ENCODE data around the gene CAMTA1.
"Not testable (repeated sequence)": the region's sequence is repeated elsewhere in the genome, so short reads cannot be mapped to it uniquely, and the experiment has no call there.

The CAMTA1 gene

DNA sequence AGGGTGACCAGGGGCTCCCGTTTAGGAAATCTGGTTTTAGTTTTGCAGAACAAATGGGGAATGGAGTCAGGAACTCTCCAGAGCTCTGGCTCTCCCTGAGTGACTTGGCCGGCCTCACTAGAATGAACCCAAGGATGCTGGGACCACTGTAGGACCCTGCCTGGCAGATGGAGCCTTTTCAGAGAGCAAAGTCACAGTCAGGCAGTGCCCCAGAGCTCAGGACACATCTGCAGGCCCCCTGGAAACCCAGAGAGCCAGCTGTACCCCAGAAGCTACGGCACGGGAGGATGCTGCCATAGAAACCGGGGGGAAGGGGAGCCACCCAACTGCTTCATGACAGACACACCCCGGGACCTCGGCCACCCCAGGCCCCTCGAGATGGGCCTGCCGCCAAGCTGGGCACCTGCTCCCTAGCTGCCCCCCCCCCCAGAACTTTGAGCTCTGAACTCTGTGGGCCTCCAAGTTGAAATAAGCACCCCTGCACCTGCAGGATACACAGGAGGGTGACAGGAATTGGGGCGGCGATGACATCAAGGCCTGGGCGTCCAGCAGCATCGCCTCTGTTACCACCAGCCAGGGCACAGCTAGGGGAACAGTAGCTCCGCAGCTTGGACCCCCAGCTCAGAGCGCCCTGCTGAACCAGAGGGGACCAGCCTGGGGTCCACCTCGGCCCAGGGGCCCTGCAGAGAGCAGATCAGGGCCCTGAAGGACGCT lies 894.1 kb downstream of the CAMTA1 start:
- no peak for DNase-seq

DNA sequence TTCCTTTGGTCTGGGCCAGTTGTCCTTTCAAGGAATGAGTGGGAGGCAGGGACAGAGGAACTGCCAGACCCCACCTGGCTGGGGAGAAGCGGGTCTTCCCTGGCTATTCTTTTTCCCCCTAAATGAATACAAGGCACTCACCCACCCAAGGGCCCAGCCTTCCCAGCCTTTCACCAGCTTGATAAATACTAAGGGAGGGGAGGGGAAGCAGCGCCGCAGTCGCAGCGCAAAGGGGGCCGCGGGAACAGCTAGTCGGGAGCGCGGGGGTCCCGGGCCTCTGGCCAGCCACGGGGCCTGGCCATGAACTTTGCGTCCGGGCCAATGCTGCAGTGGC lies 894.6 kb downstream of the CAMTA1 start:
- no peak for DNase-seq

DNA sequence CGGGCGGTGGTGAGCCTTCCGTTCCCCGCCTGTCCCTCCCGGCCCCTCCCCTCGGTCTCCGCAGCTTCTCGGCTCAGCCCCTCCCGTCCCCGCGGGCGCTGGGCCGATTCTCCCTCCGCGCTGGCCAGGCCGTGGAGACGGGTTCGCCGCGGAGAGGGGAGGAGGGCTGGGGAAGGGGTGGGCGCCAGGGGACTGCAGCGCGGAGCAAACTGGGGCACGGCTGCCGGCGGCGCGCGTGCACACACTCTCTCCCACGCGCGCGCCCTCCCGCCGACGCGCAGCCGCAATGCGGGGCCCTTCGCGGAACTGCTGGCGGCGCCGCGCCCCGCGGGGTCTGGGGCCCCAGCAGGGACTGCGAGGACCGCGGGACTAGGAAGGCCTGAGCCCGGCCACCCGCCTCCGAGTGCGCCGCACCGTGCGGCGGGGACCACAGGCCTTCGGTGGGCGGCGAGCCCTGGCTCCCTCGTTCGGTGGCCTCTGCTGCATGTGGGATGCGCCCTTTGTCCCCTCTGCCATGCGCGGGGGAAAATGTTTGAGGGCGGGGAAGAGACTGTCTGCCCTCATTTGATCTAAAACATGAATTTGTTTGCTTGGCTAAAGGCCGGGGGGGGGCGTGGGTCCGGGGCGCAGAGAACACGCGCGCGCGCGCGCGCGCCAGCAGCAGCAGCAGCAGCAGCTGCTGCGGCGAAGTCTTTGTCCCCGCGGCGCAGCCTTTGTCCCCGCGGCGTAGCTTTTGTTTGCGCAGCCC lies 895.1 kb downstream of the CAMTA1 start:
- no peak for DNase-seq

DNA sequence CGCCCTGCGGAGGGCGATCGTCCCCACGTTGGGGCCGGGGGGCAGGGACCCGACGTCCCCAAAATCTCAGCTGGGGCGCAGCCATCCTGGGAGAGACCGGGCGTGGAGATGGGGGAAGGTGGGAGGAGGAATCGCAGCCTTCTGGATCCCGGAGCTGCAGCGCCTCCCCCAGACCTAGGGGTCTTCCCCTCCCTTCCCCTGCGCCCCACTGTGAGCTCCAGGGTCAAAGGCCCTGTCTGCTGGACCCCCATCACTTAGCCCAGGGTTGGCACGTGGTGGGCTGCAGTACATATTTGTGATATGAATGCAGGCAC lies 895.7 kb downstream of the CAMTA1 start:
- DNase-seq: no peak

DNA sequence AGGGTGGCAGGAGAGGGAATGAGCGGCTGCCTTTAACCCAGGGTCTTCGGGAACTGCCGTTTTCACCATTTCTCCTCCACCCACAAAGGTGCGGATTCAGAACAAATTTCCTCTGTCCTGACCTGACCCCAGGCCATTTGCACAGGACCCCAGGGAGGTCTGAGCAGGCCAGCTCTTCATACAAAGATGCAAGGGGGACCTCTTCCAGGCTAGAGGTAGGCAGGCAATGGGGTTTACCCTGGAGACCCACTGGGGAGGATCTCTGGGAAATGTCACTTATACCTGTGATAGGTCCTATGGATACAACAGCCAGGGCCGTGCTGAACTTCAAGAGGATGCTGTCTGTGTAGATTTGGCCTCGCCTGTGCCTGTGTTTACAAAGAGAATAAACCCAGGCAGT lies 896.1 kb downstream of the CAMTA1 start:
- DNase-seq: no peak

DNA sequence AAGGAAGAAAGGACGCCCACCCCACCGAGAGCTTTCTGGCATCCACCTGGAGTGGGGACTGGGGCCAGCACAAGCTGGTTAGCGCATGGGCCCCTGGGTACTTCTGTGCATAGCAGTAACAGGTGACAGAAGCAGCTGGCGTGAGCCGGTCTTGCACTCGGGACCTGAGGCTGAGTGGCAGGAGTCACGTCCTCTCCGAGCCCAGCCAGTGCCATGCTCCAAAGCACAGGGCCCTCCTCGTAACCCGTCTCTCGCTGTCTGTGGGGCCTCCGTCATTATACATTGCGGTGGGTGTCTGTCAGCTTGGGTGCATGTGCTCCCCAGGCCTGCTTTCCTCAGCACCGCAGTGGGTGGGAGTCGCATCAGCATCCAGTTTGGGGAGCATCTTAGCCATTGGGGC lies 898.3 kb downstream of the CAMTA1 start:
- DNase-seq: no peak

DNA sequence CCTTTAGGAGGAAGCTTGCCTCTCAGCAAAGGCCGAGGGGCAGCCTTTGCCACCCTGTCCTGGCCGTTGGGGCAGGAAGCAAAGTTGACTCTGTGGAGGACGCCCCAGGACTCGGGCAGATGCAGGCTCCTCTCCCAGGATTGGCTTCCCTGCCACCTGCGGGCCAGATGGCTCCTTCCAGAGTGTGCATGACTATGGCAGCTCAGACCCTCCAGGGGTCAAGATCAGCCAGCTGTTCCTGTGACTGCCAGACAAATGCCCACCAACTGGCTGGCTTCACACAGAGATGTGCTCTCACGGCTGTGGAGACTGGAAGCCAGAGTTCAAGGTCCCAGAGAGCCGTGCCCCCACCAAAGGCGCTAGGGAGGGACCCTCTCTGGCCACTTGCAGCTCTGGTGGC lies 898.9 kb downstream of the CAMTA1 start:
- DNase-seq: no peak

DNA sequence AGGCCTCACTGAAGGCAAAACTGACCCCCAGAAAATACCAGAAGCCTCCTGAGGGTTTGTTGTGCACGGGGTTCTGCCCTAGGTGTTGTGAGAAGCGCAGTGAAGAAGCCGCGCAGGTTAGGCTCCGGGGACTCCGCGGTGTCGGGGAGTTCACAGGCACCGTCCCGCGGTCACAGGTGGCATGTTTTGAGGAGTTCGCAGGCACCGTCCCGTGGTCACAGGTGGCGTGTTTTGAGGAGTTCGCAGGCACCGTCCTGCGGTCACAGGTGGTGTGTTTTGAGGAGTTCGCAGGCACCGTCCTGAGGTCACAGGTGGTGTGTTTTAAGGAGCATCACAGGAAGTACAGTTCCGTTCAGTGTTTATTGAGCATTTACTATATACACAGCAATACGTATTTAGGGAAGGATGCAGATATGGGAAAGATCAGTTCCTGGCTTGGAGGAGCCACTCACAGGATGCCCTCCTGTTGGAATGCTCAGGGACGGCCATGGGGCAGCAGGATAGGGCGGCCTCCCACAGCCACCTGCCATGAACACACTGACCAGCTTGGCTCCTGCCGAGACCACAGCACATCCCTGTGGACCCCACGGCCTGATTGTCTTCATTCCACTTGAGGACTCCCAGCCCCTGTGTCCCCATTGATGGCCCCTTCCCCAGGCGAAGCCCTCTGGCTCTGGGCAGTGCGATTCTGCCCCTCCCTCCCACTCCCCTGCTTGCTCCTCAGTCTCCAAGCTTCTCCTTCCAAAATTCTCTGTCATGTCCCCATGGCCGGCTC lies 899.8 kb downstream of the CAMTA1 start:
- DNase-seq: no peak

DNA sequence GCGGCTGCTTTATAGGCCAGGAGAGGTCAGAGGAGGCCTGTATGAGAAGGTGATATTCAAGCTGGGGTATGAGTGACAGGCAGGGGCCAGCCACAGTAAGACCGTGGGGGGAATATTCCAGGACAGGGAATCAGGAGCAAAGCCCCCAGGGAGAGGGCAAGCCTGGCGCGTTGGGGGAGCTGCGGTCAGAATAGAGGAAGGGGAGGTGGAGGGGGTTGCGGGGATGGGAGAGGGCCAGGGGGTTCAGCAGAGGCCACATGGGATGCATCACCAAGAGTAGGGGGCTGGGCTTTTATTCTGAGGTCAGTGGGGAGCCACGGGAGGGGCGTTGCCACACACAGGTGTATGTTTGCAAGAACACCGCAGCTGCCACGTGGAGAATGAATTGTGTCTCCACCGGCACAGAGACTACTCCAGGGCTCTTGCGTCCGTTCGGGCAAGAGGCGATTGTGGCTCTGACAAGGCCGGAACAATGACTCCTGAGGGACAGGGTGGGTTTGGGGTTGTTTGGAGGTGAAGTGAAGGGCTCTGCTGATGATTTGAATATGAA lies 901.1 kb downstream of the CAMTA1 start:
- no peak for DNase-seq

DNA sequence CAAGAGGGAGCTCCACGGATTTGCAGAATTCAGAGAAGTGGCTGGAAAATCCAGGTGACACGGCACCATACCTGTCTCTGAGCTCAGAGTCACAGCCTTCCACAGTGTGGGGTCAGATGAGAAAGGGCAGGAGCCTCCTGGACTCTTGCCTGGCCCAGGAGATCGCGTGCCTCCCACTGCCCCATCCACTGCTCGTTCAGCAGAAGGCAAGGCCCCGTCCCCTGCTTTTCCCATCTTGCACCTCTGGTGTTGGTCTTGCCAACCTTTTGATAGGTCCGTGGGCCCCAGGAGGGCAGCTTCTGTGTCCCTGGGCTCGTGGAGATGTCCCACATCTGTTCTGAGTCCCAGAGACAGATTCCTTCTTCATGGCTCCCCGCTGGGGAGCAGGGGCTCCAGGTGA lies 902.2 kb downstream of the CAMTA1 start:
- no peak for DNase-seq

DNA sequence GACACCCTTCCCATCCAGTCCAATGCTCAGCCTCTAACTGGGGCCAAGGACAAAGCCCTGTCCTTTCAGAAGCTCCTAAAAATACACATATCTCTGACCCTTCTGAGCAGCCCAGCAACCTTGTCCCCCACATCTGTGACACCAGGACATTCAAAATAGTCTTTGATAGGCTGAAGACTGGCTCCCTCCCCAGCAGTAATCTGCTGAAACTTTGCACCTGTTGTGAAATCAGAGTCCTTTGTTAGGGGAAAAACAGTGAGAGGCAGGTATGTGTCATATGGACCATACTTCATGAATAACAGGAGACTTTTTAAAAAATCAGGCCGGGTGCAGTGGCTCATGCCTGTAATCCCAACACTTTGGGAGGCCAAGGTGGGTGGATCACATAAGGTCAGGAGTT lies 903.4 kb downstream of the CAMTA1 start:
- no peak for DNase-seq

DNA sequence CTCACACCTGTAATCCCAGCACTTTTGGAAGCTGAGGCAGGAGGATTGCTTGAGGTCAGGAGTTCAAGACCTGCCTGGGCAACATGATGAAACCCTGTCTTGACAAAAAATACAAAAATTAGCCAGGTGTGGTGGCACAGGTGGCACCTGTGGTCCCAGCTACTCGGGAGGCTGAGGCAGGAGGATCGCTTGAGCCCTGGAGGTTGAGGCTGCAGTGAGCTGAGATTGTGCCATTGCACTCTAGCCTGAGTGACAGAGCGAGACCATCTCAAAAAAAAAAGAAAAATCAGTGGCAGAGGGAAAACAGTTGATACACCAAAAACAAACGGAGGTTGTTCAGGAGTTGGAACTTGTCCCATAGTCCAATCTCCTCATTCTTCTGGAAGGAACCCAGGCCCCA lies 904.1 kb downstream of the CAMTA1 start:
- not testable (repeated sequence) for DNase-seq

DNA sequence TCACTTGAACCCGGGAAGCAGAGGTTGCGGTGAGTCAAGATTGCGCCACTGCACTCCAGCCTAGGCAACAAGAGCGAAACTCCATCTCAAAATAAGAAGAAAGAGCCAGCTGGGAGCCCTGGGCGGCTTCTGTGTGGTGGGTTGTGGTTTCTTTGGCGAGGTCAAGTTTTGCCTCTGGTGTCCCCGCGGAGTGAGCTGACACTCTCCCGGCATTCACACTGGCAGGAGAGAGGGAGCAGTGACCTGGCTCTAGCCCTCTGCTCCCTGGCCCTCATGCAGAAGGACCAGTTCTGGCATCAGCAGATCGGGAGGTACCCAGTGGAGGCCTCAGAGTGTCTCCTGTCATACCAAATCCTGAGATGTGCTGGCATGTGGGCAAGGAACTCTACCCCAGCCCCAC lies 904.8 kb downstream of the CAMTA1 start:
- no peak for DNase-seq

DNA sequence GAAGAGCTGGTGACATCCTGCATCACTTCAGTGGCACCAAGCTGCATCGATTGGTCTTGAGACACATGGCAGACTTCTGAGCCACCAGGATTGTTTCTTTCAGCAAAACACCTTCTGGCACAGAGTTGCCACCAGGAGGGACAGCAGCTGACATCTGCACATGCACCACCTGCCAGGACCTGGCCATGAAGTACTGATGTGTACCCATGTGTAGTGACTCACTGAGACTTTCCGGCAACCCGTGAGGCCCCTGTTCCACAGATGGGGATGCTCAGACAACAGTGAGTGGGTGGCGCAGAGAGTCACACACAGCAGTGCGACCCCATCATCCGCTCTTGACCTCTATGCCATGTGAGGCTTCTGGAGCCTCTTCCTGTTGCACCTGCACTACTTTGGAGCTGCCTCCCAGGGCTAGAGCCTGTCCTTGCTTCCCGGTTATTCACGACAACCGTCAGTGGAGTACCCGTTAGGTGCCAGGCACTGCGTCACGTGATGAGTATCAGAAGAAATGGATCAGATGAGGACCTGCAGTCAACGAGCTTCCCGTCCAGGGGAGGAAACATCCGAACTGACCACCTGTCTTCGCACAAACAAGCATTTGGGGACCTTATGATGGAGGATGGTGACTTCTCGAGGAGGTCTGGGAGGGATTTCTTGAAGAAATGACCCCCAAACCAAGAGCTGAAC lies 905.4 kb downstream of the CAMTA1 start:
- DNase-seq: no peak

DNA sequence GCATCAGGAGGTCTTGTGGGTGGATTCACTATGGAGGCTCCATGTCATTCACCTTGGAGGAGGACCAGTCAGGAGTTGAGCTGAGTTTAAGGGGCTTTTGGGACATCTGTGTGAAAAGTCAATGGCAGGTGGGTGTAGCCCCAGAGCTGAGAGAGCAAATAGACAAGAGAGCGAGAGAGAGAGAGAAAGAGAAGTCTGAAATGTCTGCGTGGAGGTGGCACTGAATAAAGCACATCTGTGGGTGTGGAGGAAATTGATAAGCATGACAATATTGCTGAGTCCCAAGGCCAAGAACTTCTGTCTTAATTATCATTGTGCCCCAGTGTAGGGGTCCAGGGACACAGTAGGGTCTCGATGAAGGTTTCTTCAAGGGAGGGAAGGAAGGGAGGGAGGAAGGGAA lies 906.3 kb downstream of the CAMTA1 start:
- DNase-seq: no peak

DNA sequence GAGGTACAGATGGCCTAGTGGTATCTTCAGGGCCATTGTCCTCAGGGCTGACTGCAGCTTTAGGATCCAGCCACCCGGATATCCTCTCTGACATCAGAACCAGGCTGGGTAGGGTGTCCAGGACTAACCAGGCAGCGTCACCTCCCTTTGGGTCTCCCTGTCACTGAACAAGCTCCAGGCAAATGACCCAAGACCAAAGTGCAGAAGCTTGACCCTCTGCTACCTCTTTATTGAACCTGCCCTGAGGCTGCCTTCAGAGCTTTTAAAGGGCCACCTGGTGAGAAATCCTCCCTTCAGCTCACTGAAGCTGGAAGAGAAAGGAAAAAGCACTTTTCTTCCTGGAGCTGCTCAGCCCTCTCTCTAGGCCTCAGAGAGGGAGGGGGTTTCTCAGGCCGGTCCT lies 906.8 kb downstream of the CAMTA1 start:
- no peak for DNase-seq

DNA sequence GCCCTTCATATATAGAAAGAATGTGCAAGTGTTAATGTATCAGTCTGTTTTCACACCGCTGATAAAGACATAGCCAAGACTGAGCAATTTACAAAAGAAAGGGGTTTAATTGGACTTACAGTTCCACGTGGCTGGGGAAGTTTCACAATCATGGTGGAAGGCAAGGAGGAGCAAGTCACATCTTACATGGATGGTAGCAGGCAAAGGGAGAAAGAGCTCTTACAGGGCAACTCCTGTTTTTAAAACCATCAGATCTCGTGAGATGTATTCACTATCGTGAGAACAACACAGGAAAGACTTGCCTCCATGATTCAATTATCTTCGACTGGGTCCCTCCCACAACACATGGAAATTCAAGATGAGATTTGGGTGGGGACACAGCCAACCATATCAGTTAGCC lies 907.8 kb downstream of the CAMTA1 start:
- DNase-seq: not testable (repeated sequence)

DNA sequence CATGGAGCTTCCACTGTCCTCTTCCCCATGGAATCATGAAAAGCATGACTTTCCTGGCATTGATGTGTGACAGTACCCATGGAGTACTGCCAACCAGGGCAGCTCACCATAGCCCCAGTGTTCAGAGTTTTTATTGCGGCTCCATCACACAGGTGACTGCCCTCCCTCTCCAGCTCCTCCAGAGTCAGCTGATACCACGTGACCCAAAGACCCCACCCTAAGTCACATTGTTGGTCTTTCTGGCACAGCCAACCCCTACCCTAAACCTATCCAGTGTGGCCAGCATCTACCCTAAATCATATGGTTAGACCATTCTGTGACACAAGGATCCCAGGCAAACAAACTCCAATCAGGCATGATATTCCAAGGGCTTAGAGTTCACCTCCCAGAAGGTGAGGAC lies 908.4 kb downstream of the CAMTA1 start:
- no peak for DNase-seq

DNA sequence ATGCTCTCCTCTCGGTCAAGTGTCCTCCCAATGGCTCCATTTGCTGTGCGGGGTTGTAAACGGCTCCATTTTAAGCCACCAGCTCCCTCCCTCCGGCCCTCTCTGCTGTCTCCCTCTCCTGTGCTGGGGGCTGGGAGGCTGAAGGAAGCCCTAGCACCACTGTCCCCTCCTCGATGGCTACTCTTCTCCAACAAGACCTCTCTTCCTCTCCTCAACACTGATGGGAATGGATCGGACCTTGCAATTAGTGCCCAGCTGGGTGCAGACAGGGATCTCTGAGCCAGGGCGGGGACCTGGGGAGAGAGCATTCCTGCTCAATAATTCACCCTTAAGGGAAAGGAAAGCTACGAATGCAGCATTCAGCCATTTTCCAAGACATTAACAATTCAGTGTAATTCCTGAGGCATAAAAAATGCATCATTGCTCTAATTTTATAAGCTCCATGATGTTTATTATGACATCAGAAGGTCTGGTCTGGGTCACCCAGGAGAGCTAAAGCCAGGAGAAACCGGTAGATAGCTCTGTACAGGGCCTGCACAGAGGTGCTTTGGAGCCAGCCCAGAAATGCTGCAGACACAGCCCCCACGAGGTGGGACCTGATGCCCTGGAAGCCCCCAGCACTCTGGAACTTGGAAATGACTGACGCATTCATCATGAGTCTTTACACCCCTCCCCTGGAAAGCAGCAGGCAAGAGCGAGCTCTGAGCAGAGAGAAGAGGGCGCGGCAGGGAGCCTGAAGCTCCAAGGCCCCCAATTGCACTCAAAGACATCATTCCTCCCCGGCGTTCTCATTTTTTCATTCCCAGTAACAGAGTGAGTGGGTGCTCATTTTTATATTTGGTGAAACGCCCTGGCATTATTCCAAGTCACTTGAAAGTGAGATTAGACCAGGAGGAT lies 909.6 kb downstream of the CAMTA1 start:
- no peak for DNase-seq

DNA sequence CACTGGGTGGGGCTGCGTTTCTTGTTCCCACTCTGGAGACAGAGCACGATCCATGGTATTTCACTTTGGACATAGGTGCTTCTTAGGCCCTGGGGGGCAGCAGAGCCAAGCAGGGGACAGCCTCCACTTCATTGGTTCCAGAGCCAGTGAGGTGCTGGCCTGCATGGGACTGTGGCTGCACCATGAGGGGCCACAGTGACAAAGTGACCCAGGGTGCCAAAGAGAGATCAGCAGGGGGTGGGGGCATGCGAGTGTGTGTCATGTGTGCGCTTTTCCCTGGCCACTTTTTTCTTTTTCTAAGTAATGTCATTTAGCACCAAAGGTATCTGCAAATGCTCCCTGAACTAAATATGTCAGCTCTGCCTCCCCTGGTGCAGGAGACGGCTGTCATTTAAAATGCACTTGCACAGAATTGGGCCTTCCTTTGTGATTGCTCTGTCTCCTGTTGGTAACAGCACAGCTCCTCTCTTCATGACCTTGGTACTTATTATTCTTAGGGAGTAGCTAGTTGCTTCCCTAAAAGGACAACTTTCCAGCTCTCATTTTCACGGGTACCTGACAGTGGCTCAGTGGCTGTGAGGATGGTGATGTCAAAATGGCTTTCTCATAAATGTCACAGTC lies 910.4 kb downstream of the CAMTA1 start:
- DNase-seq: no peak

DNA sequence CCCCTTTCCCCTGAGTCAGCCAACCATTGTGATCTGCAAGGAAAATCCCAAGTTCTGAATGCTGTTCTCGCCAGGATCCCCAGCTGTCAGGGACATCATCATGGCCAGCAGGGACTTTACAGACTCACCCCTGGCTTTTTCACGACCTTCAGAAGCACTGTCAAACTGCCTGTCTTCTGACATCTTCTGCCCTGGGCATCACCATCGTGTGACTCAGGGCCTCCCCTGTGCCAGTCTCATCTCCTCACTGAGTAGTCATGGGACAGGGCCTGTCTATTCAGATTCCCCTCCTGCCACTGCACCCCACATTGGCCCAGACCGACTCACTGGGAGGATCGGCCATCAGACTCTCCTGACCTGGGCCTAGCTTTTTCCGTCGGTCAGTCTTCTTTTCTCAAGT lies 913.4 kb downstream of the CAMTA1 start:
- no peak for DNase-seq

DNA sequence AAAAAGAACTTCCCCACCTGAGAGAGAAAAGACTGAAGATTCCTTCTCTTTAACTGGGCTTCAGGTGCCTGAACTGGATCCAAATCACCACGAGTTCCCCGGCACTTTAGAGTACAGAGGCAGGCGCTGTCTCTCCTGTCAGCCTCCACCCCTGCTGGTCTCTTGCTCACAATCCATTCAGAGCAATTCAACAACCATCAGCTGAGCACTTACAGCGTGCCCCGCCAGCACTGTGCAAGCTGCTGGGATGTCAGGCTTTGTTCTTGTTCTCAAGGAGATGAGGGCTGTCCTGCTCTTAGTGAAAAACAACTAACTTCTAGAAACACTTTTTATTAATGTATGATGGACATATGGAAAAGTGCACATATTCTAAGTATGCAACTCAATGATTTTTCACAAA lies 917.1 kb downstream of the CAMTA1 start:
- DNase-seq: no peak
